Ovary (tissue), 3 donors: ENCODE measurements around the gene ARHGDIA.

ENCODE experiments used
- EP300 ChIP-seq: sonication (generic); formaldehyde crosslinking; IDR thresholded peaks from one replicate; pipeline ENCODE4 v1.6.1; 2017; ENCODE audit warnings: antibody characterized with exemption
- POLR2A ChIP-seq: fragments of 450-650 bp; IDR thresholded peaks from one replicate; pipeline ENCODE4 v1.6.1; 2017; ENCODE audit warnings: antibody characterized with exemption, mild to moderate bottlenecking, moderate library complexity
- TF ChIP-seq, protein P1 (sequence below), 3 donors: fragments of 450-650 bp in 2 of 3; fragments of 200-600 bp in 1 of 3; IDR thresholded peaks; one replicate each; pipeline versions ENCODE4 v1.5.1 to v1.8.0; 2016 to 2022; ENCODE audit warnings: antibody characterized with exemption in 3 of 3, mild to moderate bottlenecking in 1 of 3
- donor health status: DM: no; HTN: no; CAD: no.

DNA sequence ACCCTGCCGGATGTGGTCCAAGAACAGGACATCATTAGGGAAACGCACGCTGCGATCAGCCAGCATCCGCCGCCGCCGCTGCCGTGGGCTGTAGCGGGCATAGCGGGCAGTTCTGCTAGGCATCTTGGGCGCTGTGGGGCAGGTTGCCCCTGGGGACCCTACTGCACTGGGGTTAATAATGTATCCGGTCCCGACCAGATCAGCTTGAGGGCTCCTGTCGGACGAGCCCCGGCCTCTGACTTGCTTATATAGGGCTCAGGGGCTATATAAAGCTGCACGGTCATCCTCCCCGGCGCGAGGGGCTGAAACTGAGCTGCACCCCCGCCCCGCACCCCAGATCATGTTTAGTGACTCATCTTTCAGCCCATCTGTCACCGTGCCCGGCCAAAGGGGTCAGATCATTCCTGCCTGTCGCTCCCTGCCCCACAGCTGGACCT is 36.3 kb downstream of the ARHGDIA start, which contains the start of gene PPP1R27:
- TF ChIP-seq, protein P1, sequence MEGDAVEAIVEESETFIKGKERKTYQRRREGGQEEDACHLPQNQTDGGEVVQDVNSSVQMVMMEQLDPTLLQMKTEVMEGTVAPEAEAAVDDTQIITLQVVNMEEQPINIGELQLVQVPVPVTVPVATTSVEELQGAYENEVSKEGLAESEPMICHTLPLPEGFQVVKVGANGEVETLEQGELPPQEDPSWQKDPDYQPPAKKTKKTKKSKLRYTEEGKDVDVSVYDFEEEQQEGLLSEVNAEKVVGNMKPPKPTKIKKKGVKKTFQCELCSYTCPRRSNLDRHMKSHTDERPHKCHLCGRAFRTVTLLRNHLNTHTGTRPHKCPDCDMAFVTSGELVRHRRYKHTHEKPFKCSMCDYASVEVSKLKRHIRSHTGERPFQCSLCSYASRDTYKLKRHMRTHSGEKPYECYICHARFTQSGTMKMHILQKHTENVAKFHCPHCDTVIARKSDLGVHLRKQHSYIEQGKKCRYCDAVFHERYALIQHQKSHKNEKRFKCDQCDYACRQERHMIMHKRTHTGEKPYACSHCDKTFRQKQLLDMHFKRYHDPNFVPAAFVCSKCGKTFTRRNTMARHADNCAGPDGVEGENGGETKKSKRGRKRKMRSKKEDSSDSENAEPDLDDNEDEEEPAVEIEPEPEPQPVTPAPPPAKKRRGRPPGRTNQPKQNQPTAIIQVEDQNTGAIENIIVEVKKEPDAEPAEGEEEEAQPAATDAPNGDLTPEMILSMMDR (IDR thresholded peaks at IDR 0.05): no peak
- TF ChIP-seq EP300 (no peak), POLR2A (no peak)
